K562 (cell line): ENCODE data around the gene MAGEB2. TPM values are rescaled to one million over a fixed set of nuclear protein-coding genes. Genes with fewer than 3 reads are reported as not detected.

Experiments used
- ATAC-seq: fragments of 200-7000 bp; cut with Tn5 transposase; 3 replicates; pipeline ENCODE4 v1.9.1; 2020; ENCODE audit warnings: moderate library complexity
- BruUV-seq: library from RNA; stranded (reverse); fragments of 400-500 nt; replicated peaks from 2 replicates; lab custom pipeline; 2021; lab: Mats Ljungman, UMichigan
- CTCF ChIA-PET: fragments of 300-600 bp; formaldehyde crosslinking; extraction: SDS; loops from one replicate; lab custom pipeline; 2021; ENCODE audit warnings: low intra/inter-chr PET ratio; lab: Yijun Ruan, JAX
- POLR2A ChIA-PET: fragments of 300-600, 350-650 bp; sonication (Branson Sonifier 250); formaldehyde crosslinking; extraction: SDS; loops from one replicate; lab custom pipeline; 2021; ENCODE audit warnings: antibody characterized with exemption, inconsistent platforms; lab: Yijun Ruan, JAX
- DNase-seq, 4 experiments: peaks; one replicate each; pipeline versions ENCODE4 v3.0.0 to v3.0.0-alpha.2; 2011 to 2018; ENCODE audit warnings: low spot score in 3 of 4, mixed read lengths in 3 of 4; ENCODE audit errors: extremely low read depth in 1 of 4
- FAIRE-seq: peaks from 2 replicates; lab custom pipeline; 2011; peaks lifted over from hg19 to GRCh38; lab: Jason Lieb, UNC
- H2AFZ ChIP-seq: 2 replicates; pipeline ENCODE4 v1.6.0; 2011; ENCODE audit warnings: low read depth, low read length, control low read depth, inconsistent platforms
- H3K27ac ChIP-seq: fragments of 200-600 bp; 3 replicates; pipeline ENCODE4 v1.8.0; 2011; ENCODE audit warnings: low read depth, mild to moderate bottlenecking, control low read depth, inconsistent platforms, low read length, moderate library complexity, mixed read lengths; ENCODE audit errors: extremely low read depth
- H3K27me3 ChIP-seq, 2 experiments: fragments of 300-600 bp in 1 of 2; 2 replicates in 1 of 2; 3 replicates in 1 of 2; pipeline versions ENCODE4 v1.6.0 to v1.8.0; 2011; ENCODE audit warnings: inconsistent platforms in 2 of 2, low read length in 2 of 2, mild to moderate bottlenecking in 1 of 2, mixed read lengths in 1 of 2, moderate library complexity in 1 of 2; ENCODE audit not compliant: control insufficient read depth in 2 of 2, insufficient read depth in 2 of 2
- H3K36me3 ChIP-seq: fragments of 300-600 bp; 3 replicates; pipeline ENCODE4 v1.8.0; 2011; ENCODE audit warnings: mild to moderate bottlenecking, low read length, inconsistent platforms; ENCODE audit not compliant: control insufficient read depth, insufficient read depth
- H3K4me1 ChIP-seq, 2 experiments: fragments of 200-600 bp in 1 of 2; replicated peaks in 1 of 2; 2 replicates in 1 of 2; 3 replicates in 1 of 2; pipeline versions ENCODE4 v1.5.1 to v1.8.0; 2011; ENCODE audit warnings: inconsistent platforms in 2 of 2, low read length in 2 of 2, mild to moderate bottlenecking in 1 of 2, mixed read lengths in 1 of 2, moderate library complexity in 1 of 2; ENCODE audit not compliant: control insufficient read depth in 2 of 2, insufficient read depth in 2 of 2
- H3K4me2 ChIP-seq: 2 replicates; pipeline ENCODE4 v1.6.1; 2011; ENCODE audit warnings: low read length, control low read depth, inconsistent platforms, mixed read lengths; ENCODE audit not compliant: insufficient read depth
- H3K4me3 ChIP-seq: fragments of 200-600 bp; sonication (generic), shearing (Covaris generic); 2 replicates; pipeline ENCODE4 v1.5.1; 2016; ENCODE audit warnings: control low read depth, inconsistent platforms
- H3K79me2 ChIP-seq: fragments of 200-600 bp; 3 replicates; pipeline ENCODE4 v1.8.0; 2011; ENCODE audit warnings: low read length, inconsistent platforms; ENCODE audit not compliant: control insufficient read depth, insufficient read depth
- H3K9ac ChIP-seq, 2 experiments: 2 replicates each; pipeline versions ENCODE4 v1.6.0 to v1.6.1; 2011; ENCODE audit warnings: low read depth in 2 of 2, low read length in 2 of 2, control low read depth in 1 of 2, inconsistent platforms in 1 of 2, mild to moderate bottlenecking in 1 of 2, mixed read lengths in 1 of 2; ENCODE audit not compliant: insufficient read depth in 1 of 2
- H3K9me1 ChIP-seq: one replicate; pipeline ENCODE4 v1.6.0; 2011; ENCODE audit warnings: inconsistent platforms, mild to moderate bottlenecking, low read length, moderate library complexity; ENCODE audit not compliant: control insufficient read depth, insufficient read depth
- H3K9me3 ChIP-seq: replicated peaks from 2 replicates; pipeline ENCODE4 v1.5.1; 2011; ENCODE audit warnings: low read depth, low read length, inconsistent platforms; ENCODE audit not compliant: control insufficient read depth, insufficient read depth
- H4K20me1 ChIP-seq: replicated peaks from 2 replicates; pipeline ENCODE4 v1.6.1; 2011; ENCODE audit warnings: low read length, inconsistent platforms, mixed read lengths; ENCODE audit not compliant: control insufficient read depth, insufficient read depth
- DNMT1 ChIP-seq: fragments of 450-650 bp; IDR thresholded peaks from 2 replicates; pipeline ENCODE4 v1.6.1; 2016; ENCODE audit warnings: antibody characterized with exemption, mild to moderate bottlenecking
- EWSR1 ChIP-seq: fragments of 450-650 bp; IDR thresholded peaks from 2 replicates; pipeline ENCODE4 v1.6.1; 2018; ENCODE audit warnings: borderline replicate concordance, mild to moderate bottlenecking, low read depth, moderate library complexity; ENCODE audit not compliant: partially characterized antibody
- HMGN3 ChIP-seq: IDR thresholded peaks from 2 replicates; pipeline ENCODE4 v1.6.1; 2011; ENCODE audit warnings: borderline replicate concordance, low read depth, mild to moderate bottlenecking, mixed read lengths, low read length; ENCODE audit not compliant: insufficient read length; ENCODE audit errors: extremely low read depth
- MYBL2 ChIP-seq, 2 experiments: fragments of 450-650 bp in 1 of 2; sonication (generic) in 1 of 2; formaldehyde crosslinking in 1 of 2; IDR thresholded peaks; 2 replicates each; pipeline versions ENCODE4 v1.6.1 to v1.8.1; 2017 to 2022; ENCODE audit warnings: borderline replicate concordance in 1 of 2, inconsistent platforms in 1 of 2, low read depth in 1 of 2, mild to moderate bottlenecking in 1 of 2, missing genetic modification reagents in 1 of 2, moderate library complexity in 1 of 2
- PYGO2 ChIP-seq: fragments of 450-650 bp; IDR thresholded peaks from 2 replicates; pipeline ENCODE4 v1.6.1; 2016; ENCODE audit warnings: mild to moderate bottlenecking, missing genetic modification characterization, moderate library complexity, missing compliant biosample characterization
- RBM34 ChIP-seq: fragments of 200-400 bp; formaldehyde crosslinking; IDR thresholded peaks from 2 replicates; pipeline ENCODE4 v1.6.1; 2018; ENCODE audit warnings: low read length, borderline replicate concordance; ENCODE audit not compliant: insufficient read depth
- SIN3A ChIP-seq, 2 experiments: fragments of 150-350 bp in 1 of 2; IDR thresholded peaks; 2 replicates each; pipeline ENCODE4 v1.6.1; 2011 to 2016; ENCODE audit warnings: borderline replicate concordance in 2 of 2, low read depth in 2 of 2, low read length in 2 of 2, mild to moderate bottlenecking in 2 of 2, moderate library complexity in 2 of 2; ENCODE audit not compliant: control insufficient read depth in 1 of 2
- SNIP1 ChIP-seq: fragments of 450-650 bp; IDR thresholded peaks from 2 replicates; pipeline ENCODE4 v1.7.1; 2017; ENCODE audit warnings: low read depth, mild to moderate bottlenecking
- ZNF609 ChIP-seq: sonication (generic); formaldehyde crosslinking; IDR thresholded peaks from 2 replicates; pipeline ENCODE4 v1.8.1; 2023; ENCODE audit warnings: missing genetic modification reagents, mild to moderate bottlenecking, borderline replicate concordance
- WGBS: fragments of 100-300 bp; shearing (Covaris generic); methylation state at CpG from one replicate; pipeline ENCODE4 v1.1.6; 2016; ENCODE audit warnings: low coverage, mixed read lengths; ENCODE audit not compliant: insufficient coverage; ENCODE audit errors: missing lambda C conversion rate; 5-methylcytosine and 5-hydroxymethylcytosine counted together
- in situ Hi-C: fragments of 300-500 bp; cut with MboI; formaldehyde crosslinking; loops from 4 replicates; pipeline ENCODE4 v1.15.0; 2018; ENCODE audit warnings: inconsistent platforms, mixed read lengths
- intact Hi-C: fragments of 100-400 bp; cut with micrococcal nuclease; formaldehyde crosslinking; loops from 2 replicates; pipeline ENCODE4 v1.14.2; 2022
- polyA plus RNA-seq, 8 experiments: library from polyadenylated mRNA; depleted of rRNA in 4 of 8; stranded (reverse) in 5 of 8; unstranded in 3 of 8; fragments of >200 nt; fragmentation: Nextera tagmentation in 2 of 8; fragmentation: Illumina TruSeq in 1 of 8; extraction: Ambion mirVana in 2 of 8; extraction: Trizol in 1 of 8; gene quantifications; 2 replicates each; pipeline versions ENCODE4 v1.2.1 to v1.2.3, GENCODE V29; 2011 to 2014; ENCODE audit warnings: inconsistent platforms in 1 of 8, missing spikeins in 1 of 8
- total RNA-seq, 7 experiments: library from RNA; depleted of rRNA in 6 of 7; stranded (reverse); fragments of >200 nt in 6 of 7; fragmentation: Illumina TruSeq in 2 of 7; extraction: Trizol in 2 of 7; gene quantifications; 2 replicates each; pipeline versions ENCODE4 v1.2.1 to v1.2.3, GENCODE V29; 2011 to 2021; ENCODE audit warnings: low replicate concordance in 1 of 7
- TF ChIP-seq, protein P1 (sequence below): sonication (generic); formaldehyde crosslinking; IDR thresholded peaks from 2 replicates; pipeline ENCODE4 v1.8.0; 2022; ENCODE audit warnings: mild to moderate bottlenecking, missing genetic modification reagents
- TF ChIP-seq, protein P2 (sequence below): fragments of 450-650 bp; IDR thresholded peaks from 2 replicates; pipeline ENCODE4 v1.6.1; 2017; ENCODE audit warnings: antibody characterized with exemption
- TF ChIP-seq, protein P3 (sequence below): fragments of 450-650 bp; IDR thresholded peaks from 2 replicates; pipeline ENCODE4 v1.6.1; 2016; ENCODE audit warnings: low read depth, mild to moderate bottlenecking, moderate library complexity

The MAGEB2 gene
- total and polyA plus RNA-seq, 9 of the 15 experiments (the other 6 are each of a cell fraction or from before 2014, with no cell fraction given) = 21.6 to 277 (median 88.8) TPM

GRCh38 chrX:30219372-30219771 is 4.0 kb downstream of the MAGEB2 start:
- CTCF ChIA-PET = no interaction called here
- Histone ChIP-seq H3K79me2 (peaks cover 22% of the 10 kb centered on the region), H3K4me1 (peaks cover 8 to 12% of the 10 kb centered on the region in 2 experiments), H2AFZ (no peak overlapping the region), H3K36me3 (peaks cover 19% of the 10 kb centered on the region; the same call in 2 of the 3 replicates), H3K27ac (no peak overlapping the region), H4K20me1 (no peaks in the 10 kb centered on the region), H3K9ac (no peak overlapping the region), H3K27me3 (no peaks in the 10 kb centered on the region), H3K4me3 (no peak overlapping the region), H3K9me1 (no peaks in the 10 kb centered on the region), H3K9me3 (no peaks in the 10 kb centered on the region), H3K4me2 (no peak overlapping the region)
- in situ Hi-C loops = no loop called here
- intact Hi-C loops = loop anchor here (5.0 kb wide), 2 partner anchors 63 to 77 kb away; no protein-coding TSS in a partner anchor
- POLR2A ChIA-PET = no interaction called here
- DNase-seq = no peak
- no TSS peak for BruUV-seq
- no peak for ATAC-seq
- no peak for FAIRE-seq
- WGBS = 82% methylated on average over 3 of the region's 4 CpGs
- TF ChIP-seq, protein P1, sequence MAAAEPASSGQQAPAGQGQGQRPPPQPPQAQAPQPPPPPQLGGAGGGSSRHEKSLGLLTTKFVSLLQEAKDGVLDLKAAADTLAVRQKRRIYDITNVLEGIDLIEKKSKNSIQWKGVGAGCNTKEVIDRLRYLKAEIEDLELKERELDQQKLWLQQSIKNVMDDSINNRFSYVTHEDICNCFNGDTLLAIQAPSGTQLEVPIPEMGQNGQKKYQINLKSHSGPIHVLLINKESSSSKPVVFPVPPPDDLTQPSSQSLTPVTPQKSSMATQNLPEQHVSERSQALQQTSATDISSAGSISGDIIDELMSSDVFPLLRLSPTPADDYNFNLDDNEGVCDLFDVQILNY (CRISPR knock-in tag) = no peak
- TF ChIP-seq SIN3A (IDR thresholded peaks at IDR 0.05; ENCODE audit: borderline replicate concordance in 2 of 2, control insufficient read depth in 1 of 2, low read depth in 2 of 2, low read length in 2 of 2) (no peak), HMGN3 (no peak), DNMT1 (no peak), PYGO2 (tag) (no peak), ZNF609 (CRISPR knock-in tag) (no peak), MYBL2 (IDR thresholded peaks at IDR 0.05; ENCODE audit: low read depth) (no peak), MYBL2 (CRISPR knock-in tag; IDR thresholded peaks at IDR 0.05; ENCODE audit: borderline replicate concordance) (no peak), SNIP1 (no peak), EWSR1 (no peak), RBM34 (no peak)
- TF ChIP-seq, protein P2, sequence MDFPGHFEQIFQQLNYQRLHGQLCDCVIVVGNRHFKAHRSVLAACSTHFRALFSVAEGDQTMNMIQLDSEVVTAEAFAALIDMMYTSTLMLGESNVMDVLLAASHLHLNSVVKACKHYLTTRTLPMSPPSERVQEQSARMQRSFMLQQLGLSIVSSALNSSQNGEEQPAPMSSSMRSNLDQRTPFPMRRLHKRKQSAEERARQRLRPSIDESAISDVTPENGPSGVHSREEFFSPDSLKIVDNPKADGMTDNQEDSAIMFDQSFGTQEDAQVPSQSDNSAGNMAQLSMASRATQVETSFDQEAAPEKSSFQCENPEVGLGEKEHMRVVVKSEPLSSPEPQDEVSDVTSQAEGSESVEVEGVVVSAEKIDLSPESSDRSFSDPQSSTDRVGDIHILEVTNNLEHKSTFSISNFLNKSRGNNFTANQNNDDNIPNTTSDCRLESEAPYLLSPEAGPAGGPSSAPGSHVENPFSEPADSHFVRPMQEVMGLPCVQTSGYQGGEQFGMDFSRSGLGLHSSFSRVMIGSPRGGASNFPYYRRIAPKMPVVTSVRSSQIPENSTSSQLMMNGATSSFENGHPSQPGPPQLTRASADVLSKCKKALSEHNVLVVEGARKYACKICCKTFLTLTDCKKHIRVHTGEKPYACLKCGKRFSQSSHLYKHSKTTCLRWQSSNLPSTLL = no peak
- TF ChIP-seq, protein P3, sequence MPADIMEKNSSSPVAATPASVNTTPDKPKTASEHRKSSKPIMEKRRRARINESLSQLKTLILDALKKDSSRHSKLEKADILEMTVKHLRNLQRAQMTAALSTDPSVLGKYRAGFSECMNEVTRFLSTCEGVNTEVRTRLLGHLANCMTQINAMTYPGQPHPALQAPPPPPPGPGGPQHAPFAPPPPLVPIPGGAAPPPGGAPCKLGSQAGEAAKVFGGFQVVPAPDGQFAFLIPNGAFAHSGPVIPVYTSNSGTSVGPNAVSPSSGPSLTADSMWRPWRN = no peak
